GM21737 (cell line): ENCODE measurements around the gene RNASE7.
"Not testable (repeated sequence)": the region's sequence is repeated elsewhere in the genome, so short reads cannot be mapped to it uniquely, and the experiment has no call there.

Experiments used
- ATAC-seq: cut with Tn5 transposase; IDR thresholded peaks from one replicate; pipeline ENCODE4 v1.9.1; 2021; ENCODE audit warnings: mild to moderate bottlenecking, moderate library complexity; ENCODE audit not compliant: unreplicated experiment

RNASE7 gene

DNA sequence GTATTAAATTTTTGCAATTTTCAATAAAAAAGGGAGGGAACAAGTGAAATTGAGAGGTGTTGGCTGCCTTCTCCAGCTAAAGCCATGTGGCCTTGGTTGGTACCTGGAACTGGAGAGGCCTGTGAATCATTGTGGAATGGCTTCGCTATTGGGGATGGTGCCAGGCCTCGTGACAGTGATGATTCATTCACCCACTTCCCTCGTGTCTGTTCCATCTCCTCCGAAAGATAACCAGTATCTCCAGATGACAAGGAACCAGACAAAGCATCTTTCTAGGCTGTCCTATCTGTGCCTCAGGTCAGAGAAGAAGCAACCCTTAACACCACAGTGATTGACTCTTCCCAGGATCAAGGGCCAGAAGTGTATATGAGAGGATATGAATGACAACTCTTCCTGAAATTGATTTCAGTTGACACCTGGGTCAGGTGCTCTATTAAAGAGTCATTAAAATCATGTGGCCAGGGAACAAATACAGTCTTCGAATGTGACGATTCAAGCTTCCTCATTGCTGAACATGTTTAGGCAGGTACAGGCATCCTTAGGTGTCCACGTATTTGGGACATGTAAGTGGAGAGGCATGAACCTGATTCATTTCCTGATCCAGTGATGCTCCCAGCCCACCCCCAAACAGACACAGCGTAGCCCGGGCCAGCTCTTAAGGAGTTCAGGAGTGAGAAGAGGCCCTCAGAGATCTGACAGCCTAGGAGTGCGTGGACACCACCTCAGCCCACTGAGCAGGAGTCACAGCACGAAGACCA lies at the start of gene RNASE7:
RNASE7 (plus strand) TSS at position 687 of the 758 bp plus-strand sequence. CDS start 631 bp downstream, outside the sequence.
- ATAC-seq = no peak

- no peak for ATAC-seq
Observed at GRCh38 chr14:20996521-20996920, 45.6 kb upstream of the RNASE7 start.

- ATAC-seq = no peak
Observed at GRCh38 chr14:20997115-20997514, 45.0 kb upstream of the RNASE7 start.

DNA sequence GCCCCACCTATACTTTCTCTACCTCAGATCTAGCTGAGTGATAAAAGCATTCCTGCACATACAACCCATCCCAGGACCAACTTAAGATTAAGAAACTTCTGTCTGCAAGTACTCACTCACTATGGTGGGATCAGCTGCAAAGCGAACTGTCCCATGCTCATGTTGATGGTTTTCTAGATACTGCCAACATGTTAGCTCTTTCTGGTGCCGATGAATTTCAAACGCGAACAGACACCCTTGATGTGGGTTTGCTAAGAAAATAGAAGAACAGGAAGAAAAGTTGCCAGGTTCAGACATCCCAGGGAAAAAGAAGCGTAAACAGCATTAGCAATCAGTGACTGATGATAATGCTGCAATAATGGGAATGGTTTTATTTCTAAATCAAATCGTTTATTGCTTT lies 44.6 kb upstream of the RNASE7 start:
- ATAC-seq = no peak

DNA sequence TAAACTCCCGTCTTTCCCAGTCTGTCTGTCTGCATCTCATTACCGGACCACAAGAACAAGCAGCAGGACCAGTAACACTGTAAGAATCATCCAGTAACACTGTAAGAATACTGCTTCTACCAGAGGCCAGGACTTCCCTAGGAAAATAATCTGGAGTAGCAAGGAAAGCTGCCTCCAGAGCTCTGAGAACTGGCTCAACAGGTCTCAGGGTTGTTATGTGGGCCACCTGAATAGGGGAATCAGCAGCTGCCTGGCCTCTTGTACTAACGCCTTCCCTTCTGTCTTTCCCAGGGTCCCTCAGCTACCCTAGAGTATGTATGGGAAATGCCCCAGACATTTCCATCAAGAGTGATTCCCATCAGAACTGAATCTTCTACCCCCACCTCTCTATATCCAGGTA lies 44.0 kb upstream of the RNASE7 start:
- no peak for ATAC-seq

GRCh38 chr14:20998674-20999366 lies 43.3 kb upstream of the RNASE7 start, which contains the start of gene SLC39A2:
TSS of gene SLC39A2 (plus strand) at chr14:20999293. CDS start at chr14:20999447, 154 bp downstream.
- no peak for ATAC-seq

DNA sequence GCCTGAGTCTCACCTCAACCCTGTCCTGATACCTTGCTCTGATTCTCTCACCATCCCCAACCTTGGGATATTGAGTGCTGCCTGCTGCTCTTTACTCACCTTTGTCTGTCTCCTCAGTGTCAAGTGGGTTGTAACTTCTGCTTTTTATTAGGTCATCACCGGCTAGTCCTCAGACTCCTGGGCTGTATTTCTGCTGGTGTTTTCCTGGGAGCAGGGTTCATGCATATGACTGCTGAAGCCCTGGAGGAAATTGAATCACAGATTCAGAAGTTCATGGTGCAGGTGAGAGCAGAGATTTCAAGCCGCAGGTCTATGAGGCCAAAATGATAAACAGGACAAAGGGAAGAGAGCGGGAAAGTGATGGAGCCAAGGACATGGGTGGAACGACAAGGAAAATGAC lies 42.6 kb upstream of the RNASE7 start:
- ATAC-seq = no peak

DNA sequence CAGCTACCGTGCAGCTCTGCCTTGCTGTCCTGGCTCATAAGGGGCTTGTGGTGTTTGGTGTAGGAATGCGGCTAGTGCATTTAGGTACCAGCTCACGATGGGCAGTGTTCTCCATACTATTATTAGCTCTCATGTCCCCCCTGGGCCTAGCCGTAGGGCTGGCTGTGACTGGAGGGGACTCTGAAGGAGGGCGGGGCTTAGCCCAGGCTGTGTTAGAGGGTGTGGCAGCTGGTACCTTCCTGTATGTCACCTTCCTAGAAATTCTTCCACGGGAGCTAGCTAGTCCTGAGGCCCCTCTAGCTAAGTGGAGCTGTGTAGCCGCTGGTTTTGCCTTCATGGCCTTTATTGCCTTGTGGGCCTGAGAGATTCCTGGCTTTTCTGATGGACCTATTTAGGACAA lies 40.9 kb upstream of the RNASE7 start:
- no peak for ATAC-seq

GRCh38 chr14:21003788-21004346 lies 38.3 kb upstream of the RNASE7 start:
- ATAC-seq = no peak

DNA sequence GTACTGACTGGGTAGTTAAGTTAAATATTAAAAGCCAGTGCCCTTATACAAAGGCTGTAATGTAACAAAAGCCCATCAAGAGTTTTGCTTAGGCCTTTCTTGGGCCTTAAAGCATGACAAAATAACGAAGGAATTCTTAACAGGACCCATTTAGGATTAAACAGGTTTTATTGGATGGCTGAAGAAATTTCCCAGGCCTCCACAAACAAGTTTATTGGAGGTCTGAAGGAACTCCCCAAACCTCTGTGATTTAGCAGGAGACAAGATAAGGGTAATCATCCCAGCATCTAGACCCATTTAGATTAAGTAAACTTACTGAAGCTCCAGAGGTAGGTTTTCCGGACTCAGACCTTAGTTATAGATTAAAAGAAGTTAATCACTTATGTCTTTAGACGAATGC lies 32.4 kb upstream of the RNASE7 start:
- not testable (repeated sequence) for ATAC-seq

DNA sequence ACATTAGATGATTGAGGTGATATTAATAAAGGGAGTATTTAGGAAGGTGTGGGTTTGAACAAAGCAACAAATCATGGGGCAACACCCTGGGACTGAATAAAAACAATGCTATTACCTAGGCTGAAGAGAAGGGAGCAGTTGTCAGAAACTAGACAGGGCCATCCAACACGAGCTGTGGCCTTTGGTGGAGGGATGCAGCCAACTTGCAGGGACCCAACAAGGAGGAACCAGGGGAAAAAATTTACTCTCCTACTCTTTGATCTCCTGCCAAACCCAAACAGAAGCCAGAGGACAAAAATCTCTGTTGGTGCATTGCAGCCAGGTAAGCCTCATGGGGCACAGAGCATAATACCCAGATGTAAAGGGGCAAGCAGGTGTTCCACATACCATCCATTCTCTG lies 31.0 kb upstream of the RNASE7 start:
- ATAC-seq = no peak

DNA sequence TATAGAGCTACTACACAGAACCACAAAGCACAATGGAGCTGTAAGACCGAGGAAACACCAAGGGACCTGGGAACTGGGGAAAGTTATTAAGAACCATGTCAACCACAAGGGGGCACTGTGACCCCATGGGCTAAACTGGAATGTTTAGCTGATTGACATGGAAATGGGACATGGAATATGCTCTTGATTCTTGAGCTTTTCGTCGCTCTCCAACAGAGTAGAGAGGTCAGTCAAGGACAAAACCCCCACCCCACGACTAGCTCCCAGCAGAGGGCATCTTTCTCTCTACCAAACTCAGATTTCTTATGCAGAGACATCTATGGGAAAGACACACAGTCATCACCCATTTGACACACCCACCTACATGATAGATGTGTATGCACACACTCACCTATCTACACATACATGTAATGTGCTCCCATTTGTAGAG lies 27.4 kb upstream of the RNASE7 start:
- no peak for ATAC-seq

GRCh38 chr14:21015312-21015711 lies 26.9 kb upstream of the RNASE7 start:
- ATAC-seq = no peak

DNA sequence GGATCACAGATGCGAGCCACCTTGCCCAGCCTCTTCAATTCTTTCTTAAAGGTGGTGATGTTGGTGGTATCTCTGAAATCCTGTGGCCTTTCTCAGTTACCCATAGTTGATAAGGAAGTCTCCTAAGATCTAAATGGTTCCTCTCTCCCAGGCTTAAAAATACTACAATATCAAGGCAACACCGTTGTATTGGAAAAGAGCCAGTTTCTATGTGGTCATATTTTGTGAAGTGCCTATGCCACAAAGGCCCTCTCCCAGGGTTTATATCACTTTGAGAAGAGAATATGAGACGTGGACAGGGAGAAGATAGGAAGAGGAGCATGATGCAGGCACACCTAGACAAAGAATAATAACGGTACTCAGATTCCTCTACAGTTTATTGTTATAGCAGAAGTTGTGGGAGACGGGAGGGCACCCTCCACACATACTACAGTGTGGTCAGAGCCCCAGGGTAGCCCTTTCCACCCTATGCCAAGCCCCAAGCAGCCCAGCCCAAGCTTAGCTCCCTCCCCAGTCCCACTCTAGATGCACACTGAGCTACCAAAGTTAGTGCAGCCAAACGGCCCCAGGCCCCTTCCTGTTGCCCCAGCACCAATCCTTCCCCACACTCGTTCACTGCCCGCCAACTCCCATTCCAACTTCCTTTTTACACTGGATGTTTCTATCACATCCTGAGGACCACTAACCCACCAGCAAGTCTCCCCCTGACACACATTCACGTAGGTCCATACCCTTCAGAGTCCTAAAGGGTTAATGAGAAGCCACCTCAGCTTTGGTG lies 25.6 kb upstream of the RNASE7 start:
- no peak for ATAC-seq

GRCh38 chr14:21017528-21018245 lies 24.5 kb upstream of the RNASE7 start:
- ATAC-seq = no peak

DNA sequence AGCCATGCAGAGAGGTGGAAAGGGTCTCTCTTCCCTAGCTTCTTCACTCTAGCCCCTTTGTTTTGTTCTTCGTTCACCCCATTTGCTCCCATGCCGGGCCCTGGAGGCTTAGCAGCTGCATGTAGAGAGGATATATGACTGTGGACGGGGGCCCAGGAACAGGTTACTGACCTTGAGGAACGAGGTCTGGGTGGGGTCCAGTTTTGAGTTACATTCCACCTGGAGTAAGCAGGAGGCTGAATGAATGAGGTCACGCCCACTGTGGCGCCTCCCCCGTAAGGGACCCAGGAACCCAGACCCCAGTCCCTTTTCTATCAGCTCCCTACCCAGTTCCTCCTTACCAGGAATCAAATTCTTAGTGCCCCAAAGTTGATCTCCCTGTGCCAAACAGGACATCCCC lies 23.9 kb upstream of the RNASE7 start:
- no peak for ATAC-seq

- no peak for ATAC-seq
Observed at GRCh38 chr14:21018781-21019180, 23.4 kb upstream of the RNASE7 start.

- no peak for ATAC-seq
Observed at GRCh38 chr14:21019366-21019765, 22.8 kb upstream of the RNASE7 start.

DNA sequence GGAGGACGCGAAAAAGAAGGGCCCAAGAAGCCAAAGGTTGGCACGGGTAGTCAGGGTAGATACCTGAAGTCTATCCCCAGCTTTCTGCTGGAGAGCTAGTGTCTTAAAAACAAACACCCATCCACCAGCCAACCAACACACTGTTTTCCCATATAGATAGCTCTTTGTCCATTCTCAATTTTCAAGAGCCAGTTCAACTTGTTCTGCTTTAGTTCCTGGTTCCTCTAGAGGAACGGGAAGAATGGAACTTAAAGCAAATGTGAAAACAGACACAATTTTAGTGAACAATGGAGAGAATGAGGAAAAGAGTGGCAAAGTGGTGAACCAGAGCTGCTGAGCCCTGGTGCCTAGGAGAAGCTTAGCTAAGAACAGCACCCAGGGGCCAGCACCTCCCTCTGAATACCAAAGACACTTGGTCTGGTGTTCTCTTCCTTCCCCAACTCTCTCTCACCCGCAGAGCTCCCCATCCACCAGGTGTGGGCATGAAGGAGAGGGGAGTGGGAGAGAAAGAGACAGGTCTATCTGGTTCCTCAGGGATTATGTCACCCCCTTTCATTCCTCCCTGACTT lies 21.1 kb upstream of the RNASE7 start:
- ATAC-seq = no peak

GRCh38 chr14:21022686-21023085 lies 19.5 kb upstream of the RNASE7 start:
- ATAC-seq = no peak
